Right lobe of liver (tissue), 6 donors: ENCODE measurements around the gene MYBPC3. TPM values are rescaled to one million over a fixed set of nuclear protein-coding genes. Genes with fewer than 3 reads are reported as not detected.

Experiments used
- ATAC-seq, 4 donors: fragments of 200-7000 bp; cut with Tn5 transposase; one replicate each; pipeline ENCODE4 v1.9.1; 2020; ENCODE audit warnings: mild to moderate bottlenecking in 4 of 4, moderate library complexity in 4 of 4
- DNase-seq, 3 donors: peaks; one replicate each; pipeline ENCODE4 v3.0.0-alpha.2; 2020
- H3K27ac ChIP-seq, 3 donors: fragments of 200-600 bp; one replicate each; pipeline ENCODE4 v1.8.0; 2022
- H3K27me3 ChIP-seq, 2 donors: fragments of 200-600 bp; one replicate each; pipeline ENCODE4 v1.8.0; 2022
- H3K36me3 ChIP-seq, 4 donors: fragments of 200-600 bp; sonication (generic) in 1 of 4; one replicate each; pipeline versions ENCODE4 v1.5.1 to v1.8.0; 2017 to 2022; ENCODE audit warnings: control low read depth in 1 of 4
- H3K4me1 ChIP-seq, 4 donors: fragments of 200-600 bp; sonication (generic) in 1 of 4; one replicate each; pipeline versions ENCODE4 v1.5.1 to v1.8.0; 2017 to 2022; ENCODE audit warnings: control low read depth in 1 of 4
- H3K4me3 ChIP-seq, 3 donors: fragments of 200-600 bp; one replicate each; pipeline ENCODE4 v1.8.0; 2022
- H3K9me3 ChIP-seq, 4 donors: fragments of 200-600 bp; sonication (generic) in 1 of 4; one replicate each; pipeline versions ENCODE4 v1.5.1 to v1.8.0; 2017 to 2022; ENCODE audit warnings: control low read depth in 1 of 4
- POLR2A ChIP-seq: fragments of 450-650 bp; IDR thresholded peaks from one replicate; pipeline ENCODE4 v1.6.1; 2017; ENCODE audit warnings: antibody characterized with exemption, mild to moderate bottlenecking
- WGBS: methylation state at CpG from one replicate; pipeline ENCODE4 v1.1.6; 2018; ENCODE audit warnings: low coverage, low lambda C conversion rate; ENCODE audit not compliant: insufficient coverage; ENCODE audit errors: missing lambda C conversion rate; 5-methylcytosine and 5-hydroxymethylcytosine counted together
- intact Hi-C, 2 donors: fragments of 100-400 bp; cut with DNase I; formaldehyde crosslinking; loops; one replicate each; pipeline versions ENCODE4 v1.11.2 to v1.14.1; 2022
- total RNA-seq, 6 experiments: library from RNA; depleted of rRNA in 2 of 6; stranded (reverse); fragments of >200 nt in 2 of 6; fragmentation: NEBNext Ultra II Directional in 3 of 6; extraction: Animal tissue kit (Norgen Biotek cat#: 25700) in 3 of 6; gene quantifications; one replicate each; pipeline versions ENCODE4 v1.1.0 to v1.2.4, GENCODE V29; 2016 to 2023
- TF ChIP-seq, protein P1 (sequence below), 4 donors: fragments of 200-600 bp in 3 of 4; fragments of 450-650 bp in 1 of 4; IDR thresholded peaks; one replicate each; pipeline versions ENCODE4 v1.5.1 to v1.8.0; 2016 to 2022; ENCODE audit warnings: antibody characterized with exemption in 4 of 4, mild to moderate bottlenecking in 2 of 4
- donor health status: DM: no; HTN: yes; CAD: no.
- donor health status: DM: no; HTN: no; CAD: no.
- donor health status: DM: no; HTN: no; CAD: no.
- donor health status: DM: no; HTN: yes; CAD: no.
- donor health status: DM: no; HTN: yes; CAD: no.

MYBPC3 gene
- total RNA-seq, 6 experiments from 2014 or later = 0.04 to 0.24 (median 0.13) TPM; not detected in 1

DNA sequence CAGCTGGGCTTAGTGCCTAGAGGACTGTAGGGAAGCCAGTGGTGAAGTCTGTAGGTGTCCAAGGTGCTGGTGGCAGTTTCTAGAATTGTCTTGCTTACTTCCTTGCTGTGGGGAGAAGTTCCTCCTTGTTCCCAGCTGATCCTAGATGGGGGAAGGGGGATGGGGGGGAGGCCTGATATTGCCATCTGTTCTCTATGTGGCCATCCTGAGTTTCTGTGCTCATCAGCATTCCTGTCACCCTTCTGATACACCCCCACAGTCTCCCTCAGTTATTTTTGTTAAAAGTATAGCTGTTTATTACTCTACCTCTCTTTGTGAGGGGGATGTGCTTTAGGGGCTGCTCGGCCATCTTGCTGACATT, 46.0 kb downstream of the MYBPC3 start:
- WGBS = 33% methylated on average over 1 of the region's 1 CpG
- intact Hi-C loops = no loop called here

GRCh38 chr11:47305734-47306483, 46.6 kb downstream of the MYBPC3 start:
- intact Hi-C loops = no loop called here
- Histone ChIP-seq H3K4me3 (no peak overlapping the region), H3K27ac (no peak overlapping the region), H3K9me3 (no peaks in the 10 kb centered on the region), H3K27me3 (no peaks in the 10 kb centered on the region), H3K36me3 (peaks cover 7 to 51% (median 18%) of the 10 kb centered on the region in 4 donors), H3K4me1 (peaks cover 0 to 25% (median 8%) of the 10 kb centered on the region in 4 donors)
- ATAC-seq (peak; percentile 13 to 81 (median 56)), DNase-seq (peak in 1 of 3 donors; percentile 60)
- TF ChIP-seq, protein P1, sequence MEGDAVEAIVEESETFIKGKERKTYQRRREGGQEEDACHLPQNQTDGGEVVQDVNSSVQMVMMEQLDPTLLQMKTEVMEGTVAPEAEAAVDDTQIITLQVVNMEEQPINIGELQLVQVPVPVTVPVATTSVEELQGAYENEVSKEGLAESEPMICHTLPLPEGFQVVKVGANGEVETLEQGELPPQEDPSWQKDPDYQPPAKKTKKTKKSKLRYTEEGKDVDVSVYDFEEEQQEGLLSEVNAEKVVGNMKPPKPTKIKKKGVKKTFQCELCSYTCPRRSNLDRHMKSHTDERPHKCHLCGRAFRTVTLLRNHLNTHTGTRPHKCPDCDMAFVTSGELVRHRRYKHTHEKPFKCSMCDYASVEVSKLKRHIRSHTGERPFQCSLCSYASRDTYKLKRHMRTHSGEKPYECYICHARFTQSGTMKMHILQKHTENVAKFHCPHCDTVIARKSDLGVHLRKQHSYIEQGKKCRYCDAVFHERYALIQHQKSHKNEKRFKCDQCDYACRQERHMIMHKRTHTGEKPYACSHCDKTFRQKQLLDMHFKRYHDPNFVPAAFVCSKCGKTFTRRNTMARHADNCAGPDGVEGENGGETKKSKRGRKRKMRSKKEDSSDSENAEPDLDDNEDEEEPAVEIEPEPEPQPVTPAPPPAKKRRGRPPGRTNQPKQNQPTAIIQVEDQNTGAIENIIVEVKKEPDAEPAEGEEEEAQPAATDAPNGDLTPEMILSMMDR (IDR thresholded peaks at IDR 0.05) = no peak
- whole genome bisulfite sequencing = 100% methylated on average over 1 of the region's 3 CpGs

More for the DNA sequence above, 46.0 kb downstream of the MYBPC3 start:
- H3K36me3 ChIP-seq = peaks cover 7 to 53% (median 22%) of the 10 kb centered on the region in 4 donors
- H3K9me3 ChIP-seq = no peaks in the 10 kb centered on the region
- no peak overlapping the region for H3K4me3 ChIP-seq
- no peak for ATAC-seq
- no peak overlapping the region for H3K27ac ChIP-seq
- H3K4me1 ChIP-seq = peaks cover 0 to 25% (median 8%) of the 10 kb centered on the region in 4 donors
- no peaks in the 10 kb centered on the region for H3K27me3 ChIP-seq
- no peak for TF ChIP-seq POLR2A
- TF ChIP-seq, protein P1 (IDR thresholded peaks at IDR 0.05) = no peak
- no peak for DNase-seq

DNA sequence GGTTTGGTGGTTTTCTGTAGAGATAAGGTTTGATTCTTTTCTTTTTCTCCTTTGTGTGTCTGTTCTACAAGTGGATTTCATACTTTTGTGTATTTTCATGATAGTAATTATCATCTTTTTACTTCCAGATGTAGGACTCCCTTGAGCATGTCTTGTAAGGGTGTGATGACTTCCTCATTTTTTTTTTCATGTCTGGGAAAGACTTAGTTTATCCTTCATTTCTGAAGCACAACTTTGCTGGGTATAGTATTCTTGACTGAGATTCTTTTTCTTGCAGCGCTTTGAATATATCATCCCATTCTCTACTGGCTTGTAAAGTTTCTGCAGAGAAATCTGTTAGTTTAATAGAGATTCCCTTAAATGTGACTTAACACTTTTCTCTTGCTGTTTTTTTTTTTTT, 49.6 kb downstream of the MYBPC3 start:
- ATAC-seq (no peak), DNase-seq (no peak)
- Histone ChIP-seq H3K9me3 (no peaks in the 10 kb centered on the region), H3K27ac (no peak overlapping the region), H3K36me3 (peaks cover 7 to 42% (median 12%) of the 10 kb centered on the region in 4 donors), H3K27me3 (no peaks in the 10 kb centered on the region), H3K4me3 (no peak overlapping the region), H3K4me1 (peaks cover 0 to 20% (median 6%) of the 10 kb centered on the region in 4 donors)
- TF ChIP-seq, protein P1 (IDR thresholded peaks at IDR 0.05) = no peak
- TF ChIP-seq POLR2A = no peak
- 100% methylated on average over 1 of the region's 1 CpG for WGBS
- intact Hi-C loops = no loop called here

- H3K9me3 ChIP-seq = no peaks in the 10 kb centered on the region
- no peak for ATAC-seq
- no peaks in the 10 kb centered on the region for H3K27me3 ChIP-seq
- 91% methylated on average over 3 of the region's 3 CpGs for WGBS
- H3K4me3 ChIP-seq = no peak overlapping the region
- H3K36me3 ChIP-seq = peaks cover 0 to 65% (median 23%) of the 10 kb centered on the region in 4 donors
- intact Hi-C loops = no loop called here
- DNase-seq = no peak
- no peaks in the 10 kb centered on the region for H3K4me1 ChIP-seq
- TF ChIP-seq, protein P1 (IDR thresholded peaks at IDR 0.05) = no peak
- no peak for TF ChIP-seq POLR2A
- H3K27ac ChIP-seq = no peak overlapping the region
Observed at GRCh38 chr11:47299078-47299477, 53.4 kb downstream of the MYBPC3 start.
